WTC11 (cell line): Measurements from ENCODE around the gene ITPRID1.

ENCODE experiments used
- CTCF ChIP-seq: fragments of 200-600 bp; IDR thresholded peaks from 2 replicates; pipeline ENCODE4 v1.8.0; 2022; ENCODE audit warnings: antibody characterized with exemption
- GABPB1 ChIP-seq: sonication (generic); formaldehyde crosslinking; IDR thresholded peaks from 2 replicates; pipeline ENCODE4 v1.8.1; 2023; ENCODE audit warnings: mild to moderate bottlenecking, missing genetic modification reagents
- IRF2 ChIP-seq: sonication (generic); formaldehyde crosslinking; IDR thresholded peaks from 2 replicates; pipeline ENCODE4 v1.8.0; 2022; ENCODE audit warnings: low read depth, missing genetic modification reagents, borderline replicate concordance
- ZNF396 ChIP-seq: fragments of 250-450 bp; sonication (Bioruptor Pico); IDR thresholded peaks from 2 replicates; pipeline ENCODE4 v1.8.0; 2021; ENCODE audit warnings: mild to moderate bottlenecking, moderate library complexity, borderline replicate concordance

- TF ChIP-seq CTCF: no peak
- no peak for TF ChIP-seq GABPB1 (CRISPR knock-in tag)
- no peak for TF ChIP-seq IRF2 (CRISPR knock-in tag)
- TF ChIP-seq ZNF396: no peak
These were observed 137.6 kb downstream of the ITPRID1 start for GRCh38 chr7:31651234-31652062.
